ENCODE measurements around the gene DUOXA1.

DNA sequence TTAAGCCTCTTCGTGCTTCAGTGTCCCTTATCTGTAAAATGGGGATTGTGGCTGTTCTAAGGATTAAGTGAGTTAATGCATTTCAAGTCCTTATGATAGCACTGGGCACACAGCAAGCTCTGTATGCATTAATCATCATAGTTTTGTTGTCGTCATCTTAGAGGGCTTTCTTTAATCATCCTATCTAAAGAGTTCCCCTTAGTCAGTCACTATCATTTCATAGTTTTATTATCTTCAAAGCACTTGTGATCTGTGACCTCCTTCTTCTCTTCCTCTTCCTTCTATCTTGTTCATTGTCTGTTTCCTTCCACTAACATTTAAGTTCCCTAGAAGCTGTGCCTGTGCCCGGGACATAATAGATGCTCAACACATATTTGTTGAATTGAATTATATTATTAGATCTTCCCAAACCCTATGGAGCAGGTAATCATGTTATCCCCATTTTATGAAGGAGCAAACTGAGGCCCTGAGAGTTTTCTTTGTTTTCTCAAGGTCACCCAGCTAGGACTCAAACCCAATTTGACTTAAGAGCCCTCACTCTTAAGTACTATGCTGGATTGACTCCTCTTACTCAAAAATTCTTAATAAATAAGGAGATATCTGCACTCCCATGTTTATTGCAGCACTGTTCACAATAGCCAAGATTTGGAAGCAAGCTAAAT lies 39.8 kb downstream of the DUOXA1 start:
- TF ChIP-seq POLR2AphosphoS5 (IDR thresholded peaks at IDR 0.05) (no peak), CTCF (IDR thresholded peaks at IDR 0.05) (no peak), POLR2A (IDR thresholded peaks at IDR 0.05) (no peak)

Data from breast epithelium (tissue), 3 donors.